ENCODE results near the gene C1orf105. TPM values are rescaled to one million over a fixed set of nuclear protein-coding genes. Genes with fewer than 3 reads are reported as not detected.

The C1orf105 gene
- total and polyA plus RNA-seq, 2 experiments from 2014 or later, result 3.2 to 21.5 TPM

DNA sequence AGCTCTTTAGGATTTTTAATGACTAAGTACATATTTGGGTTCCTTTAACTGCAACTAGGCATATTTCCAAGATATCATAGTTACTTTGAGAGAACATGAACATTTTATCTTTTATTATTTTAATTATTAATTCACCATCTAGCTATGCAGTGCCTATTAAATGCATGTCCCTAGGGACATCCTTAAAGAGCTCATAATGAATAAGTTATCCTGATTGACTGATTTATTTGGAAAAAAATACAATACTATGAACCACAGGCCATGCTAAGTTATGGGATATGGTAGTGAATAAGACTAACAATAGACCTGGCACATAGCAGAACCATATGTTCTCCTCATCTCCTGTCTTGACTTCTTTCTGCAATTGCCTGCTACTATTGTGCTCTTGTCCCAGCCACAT lies 16.4 kb upstream of the C1orf105 start:
- H3K9me3 ChIP-seq (ENCODE audit: low read depth), result no peaks in the 10 kb centered on the region
- no peak for DNase-seq (ENCODE audit: low read depth in 1 of 2, low spot score in 1 of 2)
- H3K4me3 ChIP-seq, result no peak overlapping the region
- no peak overlapping the region for H3K27ac ChIP-seq
- H3K36me3 ChIP-seq, result no peaks in the 10 kb centered on the region
- peaks cover 4% of the 10 kb centered on the region for H3K4me1 ChIP-seq (ENCODE audit: low read depth)
- H3K27me3 ChIP-seq, result no peaks in the 10 kb centered on the region
- TF ChIP-seq CTCF (IDR thresholded peaks at IDR 0.05; ENCODE audit: low read depth, low read length), result no peak

- no peak overlapping the region for H3K4me3 ChIP-seq
- no peaks in the 10 kb centered on the region for H3K36me3 ChIP-seq
- H3K27me3 ChIP-seq, result no peaks in the 10 kb centered on the region
- no peaks in the 10 kb centered on the region for H3K9me3 ChIP-seq (ENCODE audit: low read depth)
- DNase-seq (ENCODE audit: low read depth in 1 of 2, low spot score in 1 of 2), result no peak
- H3K4me1 ChIP-seq (ENCODE audit: low read depth), result no peaks in the 10 kb centered on the region
- no peak for TF ChIP-seq CTCF (IDR thresholded peaks at IDR 0.05; ENCODE audit: low read depth, low read length)
- no peak overlapping the region for H3K27ac ChIP-seq
Observed at GRCh38 chr1:172405912-172406311, 14.6 kb upstream of the C1orf105 start.

- no peak for TF ChIP-seq CTCF (IDR thresholded peaks at IDR 0.05; ENCODE audit: low read depth, low read length)
- H3K36me3 ChIP-seq, result no peaks in the 10 kb centered on the region
- DNase-seq (ENCODE audit: low read depth in 1 of 2, low spot score in 1 of 2), result no peak
- no peak overlapping the region for H3K4me3 ChIP-seq
- H3K4me1 ChIP-seq (ENCODE audit: low read depth), result no peaks in the 10 kb centered on the region
- H3K9me3 ChIP-seq (ENCODE audit: low read depth), result no peaks in the 10 kb centered on the region
- H3K27ac ChIP-seq, result no peak overlapping the region
- H3K27me3 ChIP-seq, result no peaks in the 10 kb centered on the region
Observed at GRCh38 chr1:172406968-172407367, 13.5 kb upstream of the C1orf105 start.

DNA sequence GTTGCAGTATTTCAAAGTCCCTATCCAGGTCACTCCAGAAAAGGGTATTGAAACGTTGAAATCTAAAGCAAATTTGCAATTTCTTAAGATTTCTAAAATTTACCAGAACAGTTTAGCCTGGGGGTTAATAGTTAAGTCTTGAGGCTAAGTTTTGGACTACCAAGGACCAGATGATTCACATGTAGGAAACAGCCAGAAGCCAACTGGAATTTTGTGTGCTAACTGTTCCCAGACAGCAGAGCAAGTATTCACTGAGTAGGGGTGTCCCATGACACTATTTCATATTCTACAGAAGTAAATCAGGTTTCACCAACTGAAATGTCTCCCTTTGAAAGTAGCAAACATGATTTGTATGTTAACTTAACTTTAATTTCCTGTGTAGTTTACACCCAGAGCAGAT lies 11.5 kb upstream of the C1orf105 start:
- DNase-seq (ENCODE audit: low read depth in 1 of 2, low spot score in 1 of 2), result no peak
- TF ChIP-seq CTCF (IDR thresholded peaks at IDR 0.05; ENCODE audit: low read depth, low read length), result no peak
- Histone ChIP-seq H3K4me3 (no peak overlapping the region), H3K27me3 (no peaks in the 10 kb centered on the region), H3K9me3 (ENCODE audit: low read depth) (no peaks in the 10 kb centered on the region), H3K36me3 (no peaks in the 10 kb centered on the region), H3K27ac (no peak overlapping the region), H3K4me1 (ENCODE audit: low read depth) (no peaks in the 10 kb centered on the region)

- Histone ChIP-seq H3K27me3 (no peaks in the 10 kb centered on the region), H3K4me3 (no peak overlapping the region), H3K27ac (no peak overlapping the region), H3K36me3 (no peaks in the 10 kb centered on the region), H3K9me3 (ENCODE audit: low read depth) (no peaks in the 10 kb centered on the region), H3K4me1 (ENCODE audit: low read depth) (no peaks in the 10 kb centered on the region)
- no peak for DNase-seq (ENCODE audit: low read depth in 1 of 2, low spot score in 1 of 2)
- no peak for TF ChIP-seq CTCF (IDR thresholded peaks at IDR 0.05; ENCODE audit: low read depth, low read length)
Observed at GRCh38 chr1:172410027-172410426, 10.5 kb upstream of the C1orf105 start.

- DNase-seq (ENCODE audit: low read depth in 1 of 2, low spot score in 1 of 2), result no peak
- no peak overlapping the region for H3K27ac ChIP-seq
- no peaks in the 10 kb centered on the region for H3K9me3 ChIP-seq (ENCODE audit: low read depth)
- H3K27me3 ChIP-seq, result no peaks in the 10 kb centered on the region
- no peaks in the 10 kb centered on the region for H3K4me1 ChIP-seq (ENCODE audit: low read depth)
- H3K36me3 ChIP-seq, result no peaks in the 10 kb centered on the region
- no peak for TF ChIP-seq CTCF (IDR thresholded peaks at IDR 0.05; ENCODE audit: low read depth, low read length)
- no peak overlapping the region for H3K4me3 ChIP-seq
Observed at GRCh38 chr1:172411791-172412338, 8.6 kb upstream of the C1orf105 start.

Measured in cardiac muscle cell (in vitro differentiated cells and primary cell).